Pancreas (tissue), 10 donors: ENCODE results near the gene TCHHL1. TPM values are rescaled to one million over a fixed set of nuclear protein-coding genes. Genes with fewer than 3 reads are reported as not detected.

Experiments
- ATAC-seq, 4 donors: fragments of 200-7000 bp; cut with Tn5 transposase; one replicate each; pipeline versions ENCODE4 v1.8.0 to v1.9.1; 2020; ENCODE audit warnings: mild to moderate bottlenecking in 4 of 4, moderate library complexity in 4 of 4
- DNase-seq, 6 donors: peaks; one replicate each; pipeline ENCODE4 v3.0.0-alpha.2; 2020
- FAIRE-seq: peaks from 2 replicates; lab custom pipeline; 2012; peaks lifted over from hg19 to GRCh38; lab: Jason Lieb, UNC
- H3K27ac ChIP-seq, 4 donors: fragments of 200-600 bp; sonication (generic); 1 replicate in 3 of 4; 2 replicates in 1 of 4; pipeline versions ENCODE4 v1.5.0 to v1.8.0; 2020
- H3K27me3 ChIP-seq, 4 donors: fragments of 200-600 bp; one replicate each; pipeline ENCODE4 v1.8.0; 2021
- H3K36me3 ChIP-seq, 3 donors: fragments of 200-600 bp; sonication (generic) in 1 of 3; one replicate each; pipeline versions ENCODE4 v1.5.0 to v1.8.0; 2020 to 2021
- H3K4me1 ChIP-seq, 3 donors: fragments of 200-600 bp; one replicate each; pipeline ENCODE4 v1.8.0; 2021
- H3K4me3 ChIP-seq, 4 donors: fragments of 200-600 bp; sonication (generic) in 2 of 4; one replicate each; pipeline versions ENCODE4 v1.5.0 to v1.8.0; 2020 to 2021
- H3K9me3 ChIP-seq, 4 donors: fragments of 200-600 bp; one replicate each; pipeline ENCODE4 v1.8.0; 2021
- WGBS, 2 donors: extraction: QIAGEN DNeasy Blood & Tissue Kit; methylation state at CpG; one replicate each; pipeline ENCODE4 v1.1.7; 2013; 5-methylcytosine and 5-hydroxymethylcytosine counted together
- intact Hi-C, 3 donors: fragments of 100-400 bp; cut with DNase I; formaldehyde crosslinking; loops; one replicate each; pipeline versions ENCODE4 v1.11.1 to v1.14.2; 2022
- polyA plus RNA-seq, 2 donors: library from polyadenylated mRNA; stranded (reverse); fragments of 200-250 nt; gene quantifications; one replicate each; pipeline ENCODE4 v1.2.3, GENCODE V29; 2013
- total RNA-seq, 6 donors: library from RNA; stranded (reverse); fragmentation: NEBNext Ultra II Directional in 4 of 6; extraction: Animal tissue kit (Norgen Biotek cat#: 25700) in 4 of 6; gene quantifications; one replicate each; pipeline versions ENCODE4 v1.2.1 to v1.2.4, GENCODE V29; 2021 to 2023
- TF ChIP-seq, protein P1 (sequence below), 4 donors: fragments of 200-600 bp; sonication (generic) in 3 of 4; IDR thresholded peaks; one replicate each; pipeline versions ENCODE4 v1.5.0 to v1.8.0; 2021; ENCODE audit warnings: antibody characterized with exemption in 4 of 4
- donor health status: healthy with polysubstance abuse.
- donor health status: DM: no; HTN: no; CAD: no; lungs with moderate emphysema.
- donor health status: DM: no; HTN: no; CAD: no.
- donor health status: control.
- donor health status: control.
- donor health status: Bipolar disorder and iron deficiency.
- donor health status: DM: yes; HTN: yes; CAD: no.
- donor health status: DM: no; HTN: no; CAD: no.
- donor health status: DM: no; HTN: no; CAD: no.
- donor health status: DM: yes; HTN: yes; CAD: no.

TCHHL1 gene
- total and polyA plus RNA-seq, 8 donors: not detected

GRCh38 chr1:152034324-152034653, 54.6 kb downstream of the TCHHL1 start:
- ATAC-seq (peak; percentile 42 to 63 (median 46)), FAIRE-seq (no peak), DNase-seq (peak in 1 of 6 donors; percentile 42)
- Histone ChIP-seq H3K27ac (peak overlapping the region; percentile 20 to 97 (median 65)), H3K27me3 (no peaks in the 10 kb centered on the region), H3K9me3 (no peaks in the 10 kb centered on the region), H3K36me3 (peaks cover 7 to 23% (median 11%) of the 10 kb centered on the region in 3 donors), H3K4me1 (peaks cover 11 to 33% (median 14%) of the 10 kb centered on the region in 3 donors), H3K4me3 (peak overlapping the region in 2 of 4 donors; percentile 58 to 59)
- intact Hi-C loops: no loop called here
- WGBS, 2 donors: 41 to 72% methylated on average over 1 of the region's 1 CpG
- TF ChIP-seq, protein P1, sequence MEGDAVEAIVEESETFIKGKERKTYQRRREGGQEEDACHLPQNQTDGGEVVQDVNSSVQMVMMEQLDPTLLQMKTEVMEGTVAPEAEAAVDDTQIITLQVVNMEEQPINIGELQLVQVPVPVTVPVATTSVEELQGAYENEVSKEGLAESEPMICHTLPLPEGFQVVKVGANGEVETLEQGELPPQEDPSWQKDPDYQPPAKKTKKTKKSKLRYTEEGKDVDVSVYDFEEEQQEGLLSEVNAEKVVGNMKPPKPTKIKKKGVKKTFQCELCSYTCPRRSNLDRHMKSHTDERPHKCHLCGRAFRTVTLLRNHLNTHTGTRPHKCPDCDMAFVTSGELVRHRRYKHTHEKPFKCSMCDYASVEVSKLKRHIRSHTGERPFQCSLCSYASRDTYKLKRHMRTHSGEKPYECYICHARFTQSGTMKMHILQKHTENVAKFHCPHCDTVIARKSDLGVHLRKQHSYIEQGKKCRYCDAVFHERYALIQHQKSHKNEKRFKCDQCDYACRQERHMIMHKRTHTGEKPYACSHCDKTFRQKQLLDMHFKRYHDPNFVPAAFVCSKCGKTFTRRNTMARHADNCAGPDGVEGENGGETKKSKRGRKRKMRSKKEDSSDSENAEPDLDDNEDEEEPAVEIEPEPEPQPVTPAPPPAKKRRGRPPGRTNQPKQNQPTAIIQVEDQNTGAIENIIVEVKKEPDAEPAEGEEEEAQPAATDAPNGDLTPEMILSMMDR (IDR thresholded peaks at IDR 0.05): no peak

Other genes starting within 250 kb of the TCHHL1 start
- 1 to 10 TPM in 1 of 6 donors, under 1 TPM in 5; 0.35 to 1.2 (median 0.59) TPM for gene C2CD4D, start 249.2 kb downstream of the TCHHL1 start, total RNA-seq
- gene C2CD4D, start 249.2 kb downstream of the TCHHL1 start, polyA plus RNA-seq: under 1 TPM; 0.40 to 0.68 TPM
- gene THEM5, start 235.4 kb downstream of the TCHHL1 start, total RNA-seq: under 1 TPM in 1 of 6 donors, not detected in 5; 0.17 TPM
- not detected for gene THEM5, start 235.4 kb downstream of the TCHHL1 start, polyA plus RNA-seq
- gene THEM4, start 179.6 kb downstream of the TCHHL1 start, total RNA-seq: 10 to 100 TPM in 1 of 6 donors, 1 to 10 TPM in 5; 6.1 to 11.3 (median 8.0) TPM
- 10 to 100 TPM; 17.8 to 27.8 TPM for gene THEM4, start 179.6 kb downstream of the TCHHL1 start, polyA plus RNA-seq
- 100 to 1,000 TPM in 2 of 6 donors, 10 to 100 TPM in 4; 34.3 to 211 (median 74.6) TPM for gene S100A10, start 95.2 kb downstream of the TCHHL1 start, total RNA-seq
- gene S100A10, start 95.2 kb downstream of the TCHHL1 start, polyA plus RNA-seq: 100 to 1,000 TPM; 203 to 269 TPM
- 100 to 1,000 TPM in 2 of 6 donors, 10 to 100 TPM in 4; 23.6 to 291 (median 61.9) TPM for gene S100A11, start 52.1 kb downstream of the TCHHL1 start, total RNA-seq
- gene S100A11, start 52.1 kb downstream of the TCHHL1 start, polyA plus RNA-seq: 100 to 1,000 TPM; 239 to 433 TPM
- under 1 TPM in 5 of 6 donors, not detected in 1; 0.03 to 0.06 (median 0.06) TPM for gene TCHH, start 26.4 kb upstream of the TCHHL1 start, total RNA-seq
- gene TCHH, start 26.4 kb upstream of the TCHHL1 start, polyA plus RNA-seq: under 1 TPM; 0.15 to 0.42 TPM
- gene RPTN, start 70.2 kb upstream of the TCHHL1 start, total RNA-seq: not detected
- not detected for gene RPTN, start 70.2 kb upstream of the TCHHL1 start, polyA plus RNA-seq
- not detected for gene HRNR, start 135.1 kb upstream of the TCHHL1 start, total RNA-seq
- under 1 TPM; 0.02 to 0.04 TPM for gene HRNR, start 135.1 kb upstream of the TCHHL1 start, polyA plus RNA-seq
- not detected for gene FLG, start 236.2 kb upstream of the TCHHL1 start, total RNA-seq
- gene FLG, start 236.2 kb upstream of the TCHHL1 start, polyA plus RNA-seq: under 1 TPM; under 0.01 to 0.04 TPM